ENCODE measurements around the gene ACSM4. TPM values are rescaled to one million over a fixed set of nuclear protein-coding genes. Genes with fewer than 3 reads are reported as not detected.

ACSM4 gene
- total RNA-seq, 2 experiments from 2014 or later: not detected

GRCh38 chr12:7376196-7376595, 72.3 kb downstream of the ACSM4 start:
- no peak overlapping the region for H3K4me3 ChIP-seq (ENCODE audit: low read depth, low read length, poor library complexity, severe bottlenecking)
- no peak overlapping the region for H3K4me2 ChIP-seq (ENCODE audit: low read length)
- no peaks in the 10 kb centered on the region for H3K4me1 ChIP-seq (ENCODE audit: insufficient read depth, low read length, poor library complexity, severe bottlenecking)
- H3K79me2 ChIP-seq (ENCODE audit: insufficient read depth, low read depth, low read length): no peaks in the 10 kb centered on the region
- no peaks in the 10 kb centered on the region for H3K36me3 ChIP-seq (ENCODE audit: insufficient read depth, low read length)
- TF ChIP-seq EZH2phosphoT487 (IDR thresholded peaks at IDR 0.05; ENCODE audit: borderline replicate concordance, low read depth, low read length) (no peak), CTCF (conservative IDR thresholded peaks at IDR 0.05; ENCODE audit: low read length) (no peak)
- intact Hi-C loops (cut with micrococcal nuclease; ENCODE audit: unreplicated experiment): no loop called here
- H3K9me3 ChIP-seq (ENCODE audit: low read length): no peaks in the 10 kb centered on the region
- H3K9me2 ChIP-seq (ENCODE audit: insufficient read depth, low read length): no peaks in the 10 kb centered on the region
- no peak overlapping the region for H2AFZ ChIP-seq (ENCODE audit: low read length)
- CTCF ChIA-PET (ENCODE audit: unreplicated experiment): no interaction called here
- no peak for DNase-seq (ENCODE audit: low spot score)
- H3K27ac ChIP-seq (ENCODE audit: low read depth, low read length, poor library complexity, severe bottlenecking): no peak overlapping the region
- no peaks in the 10 kb centered on the region for H4K20me1 ChIP-seq (ENCODE audit: insufficient read depth, low read length)
- BruUV-seq (replicated peaks): no TSS peak
- POLR2A ChIA-PET: no interaction called here

Other genes with a start within 250 kb of the ACSM4 start
- 5.2 and 9.8 TPM in 2 replicates for gene C1S, start 243.4 kb upstream of the ACSM4 start, total RNA-seq (2014; rRNA removed; shearing (Covaris generic))
- gene C1S, start 243.4 kb upstream of the ACSM4 start, total RNA-seq (2022): 3.6 and 5.2 TPM in 2 replicates
- not detected in 2 replicates for gene C1R, start 211.6 kb upstream of the ACSM4 start, total RNA-seq (2014; rRNA removed; shearing (Covaris generic))
- 0.30 TPM in 1 of 2 replicates, not detected in the other for gene C1R, start 211.6 kb upstream of the ACSM4 start, total RNA-seq (2022)
- 2.9 and 3.0 TPM in 2 replicates for gene C1RL, start 194.9 kb upstream of the ACSM4 start, total RNA-seq (2014; rRNA removed; shearing (Covaris generic))
- gene C1RL, start 194.9 kb upstream of the ACSM4 start, total RNA-seq (2022): 7.3 and 10.4 TPM in 2 replicates
- not detected in 2 replicates for gene RBP5, start 175.2 kb upstream of the ACSM4 start, total RNA-seq (2014; rRNA removed; shearing (Covaris generic))
- 0.70 and 1.4 TPM in 2 replicates for gene RBP5, start 175.2 kb upstream of the ACSM4 start, total RNA-seq (2022)
- gene CLSTN3, start 173.7 kb upstream of the ACSM4 start, total RNA-seq (2014; rRNA removed; shearing (Covaris generic)): 17.9 and 34.2 TPM in 2 replicates
- 17.3 and 18.5 TPM in 2 replicates for gene CLSTN3, start 173.7 kb upstream of the ACSM4 start, total RNA-seq (2022)
- gene PEX5, start 114.4 kb upstream of the ACSM4 start, total RNA-seq (2014; rRNA removed; shearing (Covaris generic)): 45.6 and 54.4 TPM in 2 replicates
- gene PEX5, start 114.4 kb upstream of the ACSM4 start, total RNA-seq (2022): 99.9 and 107 TPM in 2 replicates
- gene CD163L1, start 140.1 kb downstream of the ACSM4 start, total RNA-seq (2014; rRNA removed; shearing (Covaris generic)): not detected in 2 replicates
- not detected in 2 replicates for gene CD163L1, start 140.1 kb downstream of the ACSM4 start, total RNA-seq (2022)
- not detected in 2 replicates for gene CD163, start 199.7 kb downstream of the ACSM4 start, total RNA-seq (2014; rRNA removed; shearing (Covaris generic))
- gene CD163, start 199.7 kb downstream of the ACSM4 start, total RNA-seq (2022): not detected in 2 replicates